Measurements from ENCODE around the gene TBL1Y.

TBL1Y gene

DNA sequence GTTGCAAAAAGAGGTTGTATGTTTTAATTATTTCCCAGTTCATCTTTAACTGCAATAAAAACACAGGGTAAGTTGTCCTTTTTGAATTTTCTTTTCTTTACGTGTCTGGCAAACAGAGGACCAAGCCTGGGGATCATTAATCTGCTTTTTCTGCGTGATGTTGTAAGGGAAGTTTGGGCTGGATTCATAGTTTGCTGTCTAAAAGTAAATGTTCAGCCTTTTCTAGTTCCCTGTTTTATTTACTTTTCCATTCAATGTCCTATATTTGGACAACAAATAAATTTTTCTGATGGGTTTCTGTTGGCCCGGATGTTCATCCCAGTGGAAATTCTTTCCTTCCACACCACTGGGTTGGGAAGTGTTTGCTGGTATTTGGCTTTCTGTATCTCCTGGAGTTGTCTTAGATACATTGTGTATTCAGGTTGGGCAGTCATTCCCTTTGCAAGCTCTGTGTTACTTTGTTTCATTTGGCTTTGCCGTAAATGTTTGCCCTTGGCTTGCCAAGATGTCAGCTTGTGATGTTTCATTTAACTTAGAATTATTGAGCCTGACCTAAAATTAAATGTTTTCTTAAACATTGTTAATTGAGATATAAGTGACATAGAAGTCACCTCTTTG is 21.4 kb downstream of the TBL1Y start:
- in situ Hi-C loops (cut with HindIII; ENCODE audit: low sequenced_read_pairs), result no loop called here

DNA sequence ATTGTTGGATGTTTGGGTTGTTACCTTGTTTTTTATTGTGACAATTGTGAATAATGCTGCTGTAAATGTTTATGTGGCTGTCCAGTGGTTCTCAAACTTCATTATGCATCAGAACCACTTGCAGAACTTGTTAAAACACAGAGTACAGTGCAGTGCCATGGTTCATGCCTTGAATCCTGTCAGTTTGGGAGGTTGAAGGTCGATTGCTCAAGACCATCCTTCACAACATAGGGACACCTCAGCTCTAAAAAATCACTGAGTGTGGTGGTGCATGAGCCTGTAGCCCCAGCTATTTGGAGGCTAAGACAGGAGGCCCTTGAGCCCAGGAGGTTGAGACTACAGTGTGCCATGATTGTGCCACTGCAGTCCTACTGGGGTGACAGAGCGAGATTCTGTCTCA is 25.0 kb downstream of the TBL1Y start:
- in situ Hi-C loops (cut with HindIII; ENCODE audit: low sequenced_read_pairs), result no loop called here
- no peak overlapping the region for H3K4me3 ChIP-seq (ENCODE audit: low read depth, low read length)
- DNase-seq (ENCODE audit: low read depth, low spot score), result no peak
- TF ChIP-seq, protein P1, sequence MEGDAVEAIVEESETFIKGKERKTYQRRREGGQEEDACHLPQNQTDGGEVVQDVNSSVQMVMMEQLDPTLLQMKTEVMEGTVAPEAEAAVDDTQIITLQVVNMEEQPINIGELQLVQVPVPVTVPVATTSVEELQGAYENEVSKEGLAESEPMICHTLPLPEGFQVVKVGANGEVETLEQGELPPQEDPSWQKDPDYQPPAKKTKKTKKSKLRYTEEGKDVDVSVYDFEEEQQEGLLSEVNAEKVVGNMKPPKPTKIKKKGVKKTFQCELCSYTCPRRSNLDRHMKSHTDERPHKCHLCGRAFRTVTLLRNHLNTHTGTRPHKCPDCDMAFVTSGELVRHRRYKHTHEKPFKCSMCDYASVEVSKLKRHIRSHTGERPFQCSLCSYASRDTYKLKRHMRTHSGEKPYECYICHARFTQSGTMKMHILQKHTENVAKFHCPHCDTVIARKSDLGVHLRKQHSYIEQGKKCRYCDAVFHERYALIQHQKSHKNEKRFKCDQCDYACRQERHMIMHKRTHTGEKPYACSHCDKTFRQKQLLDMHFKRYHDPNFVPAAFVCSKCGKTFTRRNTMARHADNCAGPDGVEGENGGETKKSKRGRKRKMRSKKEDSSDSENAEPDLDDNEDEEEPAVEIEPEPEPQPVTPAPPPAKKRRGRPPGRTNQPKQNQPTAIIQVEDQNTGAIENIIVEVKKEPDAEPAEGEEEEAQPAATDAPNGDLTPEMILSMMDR (IDR thresholded peaks at IDR 0.05; ENCODE audit: low read depth, low read length), result no peak

More for the DNA sequence above, 21.4 kb downstream of the TBL1Y start:
- TF ChIP-seq, protein P1 (IDR thresholded peaks at IDR 0.05; ENCODE audit: low read depth, low read length), result no peak
- no peak for DNase-seq (ENCODE audit: low read depth, low spot score)
- H3K4me3 ChIP-seq (ENCODE audit: low read depth, low read length), result no peak overlapping the region

DNA sequence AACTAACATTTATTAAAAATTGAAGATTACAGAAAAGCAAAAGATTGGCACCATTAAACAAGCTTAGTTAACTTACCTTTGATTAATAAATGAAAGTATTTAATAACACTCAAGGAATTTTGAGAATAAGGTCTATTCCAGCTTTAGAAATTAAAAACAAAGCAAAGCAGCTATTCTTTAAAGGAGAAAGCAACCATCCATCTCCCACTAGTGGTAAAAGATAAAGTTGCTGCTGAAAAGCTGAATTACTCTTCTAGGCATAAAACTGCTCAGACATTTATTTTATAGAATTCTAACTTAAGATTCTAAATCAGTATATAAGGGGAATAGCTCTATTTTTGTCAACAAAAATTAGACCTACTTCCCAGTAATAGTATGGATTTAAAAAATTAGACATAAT is 37.2 kb downstream of the TBL1Y start:
- H3K4me3 ChIP-seq (ENCODE audit: low read depth, low read length), result no peak overlapping the region
- TF ChIP-seq, protein P1 (IDR thresholded peaks at IDR 0.05; ENCODE audit: low read depth, low read length), result no peak
- in situ Hi-C loops (cut with HindIII; ENCODE audit: low sequenced_read_pairs), result no loop called here
- no peak for DNase-seq (ENCODE audit: low read depth, low spot score)

DNA sequence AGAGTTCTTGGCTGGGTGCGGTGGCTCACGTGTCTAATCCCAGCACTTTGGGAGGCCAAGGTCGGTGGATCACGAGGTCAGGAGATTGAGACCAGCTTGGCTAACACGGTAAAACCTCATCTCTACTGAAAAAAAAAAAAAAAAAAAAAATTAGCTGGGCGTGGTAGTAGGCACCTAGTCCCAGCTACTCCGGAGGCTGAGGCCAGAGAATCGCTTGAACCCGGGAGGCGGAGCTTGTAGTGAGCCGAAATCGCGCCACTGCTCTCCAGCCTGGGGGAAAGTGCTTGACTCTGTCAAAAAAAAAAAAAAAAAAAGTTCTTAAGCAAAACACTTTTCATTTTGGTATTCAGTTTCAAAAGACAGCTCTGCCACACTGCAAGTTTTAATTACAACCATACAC is 37.9 kb downstream of the TBL1Y start:
- TF ChIP-seq, protein P1 (IDR thresholded peaks at IDR 0.05; ENCODE audit: low read depth, low read length), result no peak
- DNase-seq (ENCODE audit: low read depth, low spot score), result no peak
- in situ Hi-C loops (cut with HindIII; ENCODE audit: low sequenced_read_pairs), result no loop called here
- H3K4me3 ChIP-seq (ENCODE audit: low read depth, low read length), result no peak overlapping the region

DNA sequence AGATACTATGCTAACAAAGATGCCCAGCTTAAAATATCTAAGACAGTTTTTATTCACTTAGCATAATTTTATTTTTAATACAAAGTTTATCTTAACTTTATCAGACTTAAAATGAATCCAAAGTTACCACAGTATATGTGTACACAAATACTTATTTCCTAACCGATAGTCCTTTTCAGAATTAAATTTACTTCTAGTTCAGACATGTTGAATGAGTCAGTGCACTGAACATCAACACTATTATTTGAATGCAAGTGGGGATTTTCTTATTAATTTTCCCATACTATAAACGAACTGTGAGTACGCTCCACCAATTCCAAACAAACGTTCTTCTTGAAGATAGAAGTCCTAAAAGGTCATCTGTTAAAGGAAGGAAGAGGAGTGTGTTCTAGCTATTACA is 39.5 kb downstream of the TBL1Y start:
- TF ChIP-seq, protein P1 (IDR thresholded peaks at IDR 0.05; ENCODE audit: low read depth, low read length), result no peak
- in situ Hi-C loops (cut with HindIII; ENCODE audit: low sequenced_read_pairs), result no loop called here
- no peak overlapping the region for H3K4me3 ChIP-seq (ENCODE audit: low read depth, low read length)
- DNase-seq (ENCODE audit: low read depth, low spot score), result no peak

DNA sequence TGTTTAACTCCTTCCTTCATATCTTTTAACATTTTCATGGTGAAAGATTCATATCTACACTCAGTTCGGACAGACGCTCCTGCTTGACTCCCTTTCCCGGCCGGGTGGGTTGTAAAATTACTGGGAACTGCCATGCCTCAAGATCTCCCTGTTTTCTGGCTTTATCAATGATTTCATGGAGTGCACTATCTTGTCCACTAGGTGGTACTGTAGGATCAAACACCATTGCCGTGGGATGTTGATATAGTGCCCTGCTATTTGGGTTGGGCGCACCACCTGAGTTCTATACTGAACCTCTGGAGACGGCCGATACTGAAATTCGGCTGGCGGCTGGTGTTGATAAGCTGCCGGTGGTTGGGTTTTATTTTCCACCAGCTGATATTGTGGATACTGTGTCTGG is 54.2 kb downstream of the TBL1Y start:
- DNase-seq (ENCODE audit: low read depth, low spot score), result no peak
- TF ChIP-seq, protein P1 (IDR thresholded peaks at IDR 0.05; ENCODE audit: low read depth, low read length), result no peak
- no peak overlapping the region for H3K4me3 ChIP-seq (ENCODE audit: low read depth, low read length)
- in situ Hi-C loops (cut with HindIII; ENCODE audit: low sequenced_read_pairs), result no loop called here

Measured in astrocyte of the spinal cord (primary cell).